GM21723 (cell line): ENCODE measurements around the gene TSR3.

Experiments
- ATAC-seq: cut with Tn5 transposase; IDR thresholded peaks from one replicate; pipeline ENCODE4 v1.9.1; 2021; ENCODE audit warnings: mild to moderate bottlenecking, moderate library complexity; ENCODE audit not compliant: unreplicated experiment

Gene TSR3

GRCh38 chr16:1311212-1311737 is 40.4 kb downstream of the TSR3 start:
- ATAC-seq: no peak

GRCh38 chr16:1310832-1311200 is 40.9 kb downstream of the TSR3 start:
- no peak for ATAC-seq

- ATAC-seq: no peak
Observed at GRCh38 chr16:1309888-1310831, 41.5 kb downstream of the TSR3 start.

GRCh38 chr16:1308977-1309885 is 42.4 kb downstream of the TSR3 start, which contains the start of gene UBE2I:
UBE2I (plus strand) TSS chr16:1309636; CDS start chr16:1314031, 4,395 bp downstream.
- ATAC-seq: peak; percentile 54

GRCh38 chr16:1308036-1308976 is 43.4 kb downstream of the TSR3 start:
- peak; percentile 15 for ATAC-seq

- no peak for ATAC-seq
Observed at GRCh38 chr16:1306334-1306733, 45.3 kb downstream of the TSR3 start.

GRCh38 chr16:1305823-1306222 is 45.9 kb downstream of the TSR3 start:
- ATAC-seq: no peak

- no peak for ATAC-seq
Observed at GRCh38 chr16:1301562-1301961, 50.1 kb downstream of the TSR3 start.

- peak; percentile 39 for ATAC-seq
Observed at GRCh38 chr16:1300664-1301476, 50.8 kb downstream of the TSR3 start.

- no peak for ATAC-seq
Observed at GRCh38 chr16:1299868-1300203, 51.8 kb downstream of the TSR3 start.
